Measurements from ENCODE around the gene SUDS3. TPM values are rescaled to one million over a fixed set of nuclear protein-coding genes. Genes with fewer than 3 reads are reported as not detected.

Gene SUDS3
- total RNA-seq, 3 donors from 2014 or later = 38.9 to 66.3 (median 47.2) TPM

GRCh38 chr12:118425364-118425763 lies 49.0 kb downstream of the SUDS3 start:
- TF ChIP-seq POLR2A (IDR thresholded peaks at IDR 0.05) (no peak), POLR2AphosphoS5 (IDR thresholded peaks at IDR 0.05) (no peak)
- TF ChIP-seq, protein P1, sequence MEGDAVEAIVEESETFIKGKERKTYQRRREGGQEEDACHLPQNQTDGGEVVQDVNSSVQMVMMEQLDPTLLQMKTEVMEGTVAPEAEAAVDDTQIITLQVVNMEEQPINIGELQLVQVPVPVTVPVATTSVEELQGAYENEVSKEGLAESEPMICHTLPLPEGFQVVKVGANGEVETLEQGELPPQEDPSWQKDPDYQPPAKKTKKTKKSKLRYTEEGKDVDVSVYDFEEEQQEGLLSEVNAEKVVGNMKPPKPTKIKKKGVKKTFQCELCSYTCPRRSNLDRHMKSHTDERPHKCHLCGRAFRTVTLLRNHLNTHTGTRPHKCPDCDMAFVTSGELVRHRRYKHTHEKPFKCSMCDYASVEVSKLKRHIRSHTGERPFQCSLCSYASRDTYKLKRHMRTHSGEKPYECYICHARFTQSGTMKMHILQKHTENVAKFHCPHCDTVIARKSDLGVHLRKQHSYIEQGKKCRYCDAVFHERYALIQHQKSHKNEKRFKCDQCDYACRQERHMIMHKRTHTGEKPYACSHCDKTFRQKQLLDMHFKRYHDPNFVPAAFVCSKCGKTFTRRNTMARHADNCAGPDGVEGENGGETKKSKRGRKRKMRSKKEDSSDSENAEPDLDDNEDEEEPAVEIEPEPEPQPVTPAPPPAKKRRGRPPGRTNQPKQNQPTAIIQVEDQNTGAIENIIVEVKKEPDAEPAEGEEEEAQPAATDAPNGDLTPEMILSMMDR (IDR thresholded peaks at IDR 0.05) = no peak
- no peaks in the 10 kb centered on the region for H3K4me1 ChIP-seq
- no peak overlapping the region for H3K27ac ChIP-seq
- H3K36me3 ChIP-seq = no peaks in the 10 kb centered on the region
- no peak overlapping the region for H3K4me3 ChIP-seq
- intact Hi-C loops (cut with DNase I; ENCODE audit: low total_unique reads) = no loop called here
- no peaks in the 10 kb centered on the region for H3K27me3 ChIP-seq
- no peak for DNase-seq (ENCODE audit: low spot score in 2 of 2)
- H3K9me3 ChIP-seq = no peaks in the 10 kb centered on the region

DNA sequence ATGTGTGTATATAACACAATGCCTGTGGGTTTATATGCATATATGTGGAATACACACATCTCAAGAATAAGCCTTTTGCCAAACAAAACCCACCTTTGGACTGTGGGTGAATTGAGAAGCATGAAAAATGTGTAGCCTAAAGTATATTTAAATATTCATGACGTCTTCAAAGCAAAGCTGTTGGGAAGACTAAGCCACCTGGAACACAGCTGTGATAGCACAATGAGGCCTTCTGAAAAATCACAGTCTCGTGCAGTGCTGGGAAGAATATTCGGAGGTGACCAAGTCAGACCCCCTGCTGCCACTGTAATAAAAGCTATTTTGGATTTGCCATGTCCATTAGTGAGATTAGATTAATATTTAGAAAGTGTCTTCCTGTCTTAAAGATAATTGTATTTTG lies 51.5 kb downstream of the SUDS3 start:
- no peaks in the 10 kb centered on the region for H3K4me1 ChIP-seq
- no peaks in the 10 kb centered on the region for H3K36me3 ChIP-seq
- H3K27me3 ChIP-seq = no peaks in the 10 kb centered on the region
- TF ChIP-seq POLR2A (IDR thresholded peaks at IDR 0.05) (no peak), POLR2AphosphoS5 (IDR thresholded peaks at IDR 0.05) (no peak)
- TF ChIP-seq, protein P1 (IDR thresholded peaks at IDR 0.05) = no peak
- no peaks in the 10 kb centered on the region for H3K9me3 ChIP-seq
- H3K27ac ChIP-seq = no peak overlapping the region
- DNase-seq (ENCODE audit: low spot score in 2 of 2) = no peak
- H3K4me3 ChIP-seq = no peak overlapping the region
- intact Hi-C loops (cut with DNase I; ENCODE audit: low total_unique reads) = no loop called here

GRCh38 chr12:118428643-118429042 lies 52.3 kb downstream of the SUDS3 start:
- H3K4me3 ChIP-seq = no peak overlapping the region
- TF ChIP-seq POLR2AphosphoS5 (IDR thresholded peaks at IDR 0.05) = no peak
- TF ChIP-seq POLR2A (IDR thresholded peaks at IDR 0.05) = no peak
- TF ChIP-seq, protein P1 (IDR thresholded peaks at IDR 0.05) = no peak
- intact Hi-C loops (cut with DNase I; ENCODE audit: low total_unique reads) = no loop called here
- H3K27me3 ChIP-seq = no peaks in the 10 kb centered on the region
- no peaks in the 10 kb centered on the region for H3K9me3 ChIP-seq
- no peaks in the 10 kb centered on the region for H3K36me3 ChIP-seq
- H3K27ac ChIP-seq = no peak overlapping the region
- H3K4me1 ChIP-seq = no peaks in the 10 kb centered on the region
- DNase-seq (ENCODE audit: low spot score in 2 of 2) = no peak

DNA sequence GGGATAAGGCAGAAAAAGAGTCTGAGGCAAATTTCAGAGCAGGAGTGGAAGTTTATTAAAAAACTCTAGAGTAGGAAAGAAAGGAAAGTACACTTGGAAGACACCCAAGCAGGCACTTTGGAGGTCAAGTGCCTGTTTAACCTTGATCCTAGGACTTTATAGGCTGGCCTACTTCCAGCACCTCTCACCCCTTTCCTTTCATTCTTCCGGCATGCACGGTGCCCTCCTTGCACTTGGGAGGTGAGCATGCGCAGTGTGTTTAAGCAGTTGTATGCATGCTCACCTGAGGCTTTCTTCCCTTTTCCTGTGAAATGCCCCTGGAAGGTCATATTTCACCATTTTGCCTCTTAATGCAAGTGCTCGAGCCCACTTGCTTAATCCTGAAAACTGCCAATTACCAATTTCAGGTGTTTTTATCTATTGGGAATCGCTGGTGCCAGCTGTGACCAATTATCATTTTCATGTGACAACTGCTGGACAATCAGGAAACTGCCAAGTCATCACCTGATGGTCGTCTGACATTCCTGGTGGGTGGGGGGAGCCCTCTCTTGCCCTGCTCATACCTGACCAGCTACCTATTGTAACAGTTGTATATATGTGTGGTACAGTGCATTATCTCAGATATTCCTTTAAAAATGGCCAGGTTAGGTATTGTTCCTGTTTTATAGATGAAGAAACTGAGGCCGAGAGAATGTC lies 53.5 kb downstream of the SUDS3 start:
- Histone ChIP-seq H3K4me1 (no peaks in the 10 kb centered on the region), H3K4me3 (no peak overlapping the region), H3K27me3 (no peaks in the 10 kb centered on the region), H3K9me3 (no peaks in the 10 kb centered on the region), H3K27ac (no peak overlapping the region), H3K36me3 (no peaks in the 10 kb centered on the region)
- intact Hi-C loops (cut with DNase I; ENCODE audit: low total_unique reads) = no loop called here
- TF ChIP-seq POLR2A (IDR thresholded peaks at IDR 0.05) = no peak
- no peak for DNase-seq (ENCODE audit: low spot score in 2 of 2)

DNA sequence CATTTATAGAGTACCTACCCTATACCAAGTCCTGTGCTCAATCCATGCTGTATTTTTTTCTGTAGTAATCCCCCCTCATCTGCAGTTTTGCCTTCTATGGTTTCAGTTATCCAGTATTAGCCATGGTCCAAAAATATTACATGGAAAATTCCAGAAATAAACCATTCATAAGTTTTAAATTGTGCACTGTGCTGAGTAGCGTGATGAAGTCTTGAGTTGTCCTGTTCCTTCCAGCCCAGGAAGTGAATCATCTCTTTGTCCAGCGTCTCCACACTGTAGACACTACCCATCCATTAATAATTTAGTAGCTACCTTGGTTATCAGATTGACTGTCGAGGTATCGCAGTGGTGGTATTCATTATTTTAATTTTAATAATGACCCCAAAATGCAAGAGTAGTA lies 54.2 kb downstream of the SUDS3 start:
- Histone ChIP-seq H3K9me3 (no peaks in the 10 kb centered on the region), H3K4me3 (no peak overlapping the region), H3K4me1 (no peaks in the 10 kb centered on the region), H3K36me3 (no peaks in the 10 kb centered on the region), H3K27ac (no peak overlapping the region), H3K27me3 (no peaks in the 10 kb centered on the region)
- intact Hi-C loops (cut with DNase I; ENCODE audit: low total_unique reads) = no loop called here
- no peak for DNase-seq (ENCODE audit: low spot score in 2 of 2)
- TF ChIP-seq POLR2AphosphoS5 (IDR thresholded peaks at IDR 0.05) (no peak), POLR2A (IDR thresholded peaks at IDR 0.05) (no peak)
- TF ChIP-seq, protein P1 (IDR thresholded peaks at IDR 0.05) = no peak

All from breast epithelium (tissue), 4 donors.